LoVo (cell line): ENCODE data around the gene GFY.
"Not testable (repeated sequence)": the region's sequence is repeated elsewhere in the genome, so short reads cannot be mapped to it uniquely, and the experiment has no call there.

Source experiments
- DNase-seq: peaks from one replicate; pipeline ENCODE4 v3.0.0-alpha.2; 2016; ENCODE audit warnings: low spot score

The GFY gene

DNA sequence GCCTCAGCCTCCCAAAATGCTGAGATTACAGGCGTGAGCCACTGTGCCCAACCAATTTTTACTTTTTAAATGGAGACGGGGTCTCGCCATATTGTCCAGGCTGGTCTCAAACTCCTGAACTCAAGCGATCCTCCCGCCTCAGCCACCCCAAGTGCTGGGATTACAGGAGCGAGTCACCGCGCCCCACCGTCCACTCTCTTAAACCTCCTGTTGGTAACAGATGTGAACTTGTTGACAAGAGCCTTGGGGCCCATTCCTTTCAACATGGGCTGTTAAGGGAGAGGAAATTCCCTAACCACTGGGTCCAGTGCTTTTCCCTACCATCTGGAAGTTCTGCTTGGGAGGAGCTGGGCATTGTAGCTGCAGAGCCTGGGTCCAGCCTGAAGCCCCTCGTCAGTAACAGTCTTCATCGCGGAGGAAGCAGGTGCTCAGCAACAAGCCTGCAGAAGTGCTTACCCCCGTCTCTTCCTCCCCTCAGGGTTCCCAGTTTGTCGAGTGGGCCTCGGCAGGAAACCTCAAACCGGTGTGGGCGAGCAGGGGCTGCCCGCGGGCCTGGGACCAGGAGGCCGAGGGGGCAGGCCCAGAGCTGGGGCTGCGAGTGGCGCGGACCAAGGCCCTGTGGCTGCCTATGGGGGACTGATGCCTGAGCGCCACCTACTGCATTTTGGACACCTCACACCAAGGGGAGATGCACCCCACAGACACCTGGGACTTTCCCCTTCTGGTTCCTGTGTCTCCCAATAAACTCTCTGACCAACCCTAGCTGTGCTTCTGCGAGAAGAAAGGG is 44.8 kb downstream of the GFY start:
- no peak for DNase-seq

DNA sequence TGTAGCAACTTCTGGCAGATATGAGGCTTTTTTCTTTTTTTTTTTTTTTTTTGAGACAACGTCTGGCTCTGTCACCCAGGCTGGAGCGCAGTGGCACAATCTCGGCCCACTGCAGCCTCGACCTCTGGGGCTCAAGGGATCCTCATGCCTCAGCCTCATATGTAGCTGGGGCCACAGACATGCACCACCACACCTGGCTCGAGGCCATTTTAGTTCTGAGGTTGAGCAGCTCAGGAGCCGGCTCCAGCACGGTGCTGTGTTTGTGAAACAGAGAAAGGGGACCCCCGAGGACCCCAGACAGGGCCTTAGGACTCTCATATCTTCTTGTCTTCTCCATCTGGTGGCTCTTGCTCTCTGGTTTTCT is 45.4 kb downstream of the GFY start:
- no peak for DNase-seq

DNA sequence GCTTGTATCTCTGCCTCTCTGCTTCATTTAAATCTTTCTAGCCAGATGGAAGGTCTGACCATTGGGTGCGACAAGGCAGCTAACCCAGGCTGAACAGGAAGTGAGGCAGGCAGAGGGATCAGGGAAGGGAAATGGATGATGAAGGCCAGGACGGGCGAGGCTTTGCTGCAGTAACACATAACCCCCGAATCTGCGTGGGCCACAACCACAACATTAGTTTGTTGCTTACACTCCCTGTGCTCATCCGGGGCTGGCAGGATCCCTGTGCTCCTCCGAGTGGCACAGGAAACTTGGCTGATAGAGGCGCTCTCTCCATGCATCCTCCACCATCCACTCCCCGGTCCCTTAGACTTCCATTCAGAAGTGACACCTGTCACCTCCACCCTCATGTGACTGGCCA is 47.7 kb downstream of the GFY start:
- DNase-seq = no peak

DNA sequence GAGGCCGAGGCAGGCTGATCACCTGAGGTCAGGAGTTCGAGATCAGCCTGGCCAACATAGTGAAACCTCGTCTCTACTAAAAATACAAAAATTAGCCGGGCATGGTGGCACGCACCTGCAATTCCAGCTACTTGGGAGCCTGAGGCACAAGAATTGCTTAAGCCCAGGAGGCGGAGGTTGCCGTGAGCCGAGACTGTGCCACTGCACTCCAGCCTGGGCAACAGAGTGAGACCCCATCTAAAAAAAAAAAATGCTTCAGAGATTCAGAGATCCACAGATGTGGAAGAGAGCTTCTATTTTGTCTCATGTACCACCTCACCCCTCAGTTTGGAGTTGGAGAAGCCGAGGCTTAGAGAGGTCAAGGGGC is 48.3 kb downstream of the GFY start:
- not testable (repeated sequence) for DNase-seq

DNA sequence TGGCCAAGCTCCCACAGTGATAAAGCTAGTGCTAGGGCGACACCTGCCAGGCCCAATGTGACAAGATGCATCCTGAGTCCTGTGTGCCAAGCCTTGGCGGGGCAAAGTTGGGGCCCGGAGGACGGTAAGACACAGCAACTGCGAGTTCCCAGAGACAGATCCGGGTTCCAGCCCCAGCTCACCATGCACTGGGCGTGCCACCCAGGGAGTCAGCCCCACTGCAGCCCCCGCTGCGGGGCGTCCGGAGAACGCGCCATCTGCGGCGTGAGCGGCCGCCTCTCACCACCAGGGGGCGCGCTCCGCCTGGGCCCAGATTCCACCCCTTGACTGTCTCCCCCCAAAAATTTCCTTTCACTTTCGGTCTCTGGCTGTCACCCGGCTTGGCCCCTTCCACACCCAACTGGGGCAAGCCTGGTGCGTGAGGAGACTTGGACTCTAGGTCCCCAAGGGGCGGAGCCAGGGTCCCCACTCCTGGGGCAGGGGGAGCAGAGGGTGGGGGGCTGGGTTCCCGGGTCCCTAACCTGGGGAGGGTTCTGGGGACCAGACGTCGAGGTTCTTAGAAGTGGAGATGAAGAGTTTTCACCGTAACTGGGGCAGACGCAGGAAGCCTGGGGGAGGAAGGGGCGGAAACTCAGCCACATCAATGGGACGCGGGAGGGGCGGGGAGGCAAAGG is 48.8 kb downstream of the GFY start, which contains the start of gene FLT3LG:
Gene FLT3LG, plus strand, starts transcription at position 348 of the 674 bp plus-strand sequence. CDS start 425 bp downstream, outside the sequence.
- DNase-seq = peak; percentile 72

DNA sequence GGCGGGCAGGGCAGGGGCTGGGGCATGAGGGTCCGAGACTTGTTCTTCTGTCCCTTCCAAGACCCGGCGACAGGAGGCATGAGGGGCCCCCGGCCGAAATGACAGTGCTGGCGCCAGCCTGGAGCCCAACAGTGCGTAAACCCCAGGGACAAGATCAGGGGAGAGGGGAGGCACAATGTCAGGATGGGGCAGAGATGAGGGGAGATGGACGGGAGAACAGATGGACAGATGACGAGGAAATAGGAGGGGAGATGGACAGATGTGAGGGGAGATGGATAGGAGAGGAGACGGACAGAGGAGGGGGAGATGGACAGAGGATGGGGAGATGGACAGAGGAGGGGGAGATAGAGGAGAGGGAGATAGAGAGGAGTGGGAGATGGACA is 49.3 kb downstream of the GFY start:
- DNase-seq = no peak

DNA sequence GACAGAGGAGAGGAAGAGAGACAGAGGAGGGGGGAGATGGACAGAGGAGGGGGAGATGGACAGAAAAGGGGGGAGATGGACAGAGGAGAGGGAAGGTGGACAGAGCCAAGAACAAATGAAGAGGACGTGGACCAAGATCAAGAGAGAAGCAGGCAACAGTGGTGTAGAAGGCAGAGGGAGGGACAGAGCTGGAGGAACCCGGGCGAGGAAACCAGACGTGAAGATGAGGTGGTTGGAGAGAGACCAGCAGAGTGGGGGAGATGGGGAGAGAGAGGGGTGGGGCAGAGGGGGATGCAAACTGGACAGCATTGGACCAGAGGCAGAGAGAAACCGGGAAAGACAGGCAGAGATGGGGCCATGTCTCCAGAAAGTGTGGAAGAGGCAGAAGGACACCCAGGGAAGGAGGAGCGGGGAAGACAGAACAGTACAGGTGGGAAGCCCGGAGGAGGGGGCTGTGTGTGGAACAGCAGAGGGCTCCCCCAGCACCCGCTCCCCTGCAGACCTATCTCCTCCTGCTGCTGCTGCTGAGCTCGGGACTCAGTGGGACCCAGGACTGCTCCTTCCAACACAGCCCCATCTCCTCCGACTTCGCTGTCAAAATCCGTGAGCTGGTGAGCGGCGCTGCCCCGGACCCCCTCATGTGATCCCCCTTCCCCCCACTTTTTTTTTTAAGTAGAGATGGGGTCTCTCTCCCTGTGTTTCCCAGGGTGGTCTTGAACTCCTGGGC is 50.2 kb downstream of the GFY start:
- DNase-seq = no peak

DNA sequence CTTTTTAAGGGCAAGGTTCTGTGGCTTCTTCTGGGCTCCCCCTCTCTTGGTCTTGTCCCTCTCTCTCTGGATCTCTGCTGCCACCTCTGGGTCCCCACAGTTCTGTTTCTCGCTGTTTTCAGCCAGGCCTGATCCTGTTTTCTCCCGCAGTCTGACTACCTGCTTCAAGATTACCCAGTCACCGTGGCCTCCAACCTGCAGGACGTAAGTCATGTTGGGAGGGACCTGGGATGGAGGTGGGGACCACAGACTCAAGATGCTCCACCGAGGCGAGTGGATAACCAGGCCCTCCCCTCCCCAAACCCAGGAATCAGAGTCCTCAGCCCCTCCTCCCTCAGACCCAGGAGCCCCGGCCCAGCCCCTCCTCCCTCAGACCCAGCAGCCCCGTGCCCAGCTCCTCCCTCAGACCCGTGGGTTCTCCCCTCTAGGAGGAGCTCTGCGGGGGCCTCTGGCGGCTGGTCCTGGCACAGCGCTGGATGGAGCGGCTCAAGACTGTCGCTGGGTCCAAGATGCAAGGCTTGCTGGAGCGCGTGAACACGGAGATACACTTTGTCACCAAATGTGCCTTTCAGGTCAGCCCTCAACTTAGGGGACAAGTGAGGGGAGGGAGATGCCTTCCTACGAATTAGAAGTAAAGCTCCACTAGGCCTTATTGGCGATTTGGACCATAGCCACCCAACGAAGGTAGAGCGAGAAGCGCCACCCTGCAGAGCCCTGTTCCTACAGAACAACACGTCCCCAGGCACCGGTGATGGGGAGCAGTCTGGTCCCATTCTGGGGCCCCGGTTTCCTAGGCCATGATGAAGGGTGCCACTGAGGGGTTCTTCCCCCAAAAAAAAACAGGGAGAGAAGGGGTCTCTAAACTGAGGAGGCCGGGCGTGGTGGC is 51.0 kb downstream of the GFY start:
- no peak for DNase-seq
